HG02943 (cell line): Measurements from ENCODE around the gene SLC6A3.

Experiments used
- ATAC-seq: cut with Tn5 transposase; IDR thresholded peaks from one replicate; pipeline ENCODE4 v1.9.1; 2021; ENCODE audit warnings: mild to moderate bottlenecking, low read depth, moderate library complexity; ENCODE audit not compliant: unreplicated experiment

The SLC6A3 gene

GRCh38 chr5:1392261-1392660, 53.0 kb downstream of the SLC6A3 start:
- no peak for ATAC-seq

- no peak for ATAC-seq
These were observed 53.5 kb downstream of the SLC6A3 start for GRCh38 chr5:1391691-1392090.

- no peak for ATAC-seq
These were observed 54.2 kb downstream of the SLC6A3 start for GRCh38 chr5:1390861-1391600.

- no peak for ATAC-seq
These were observed 54.9 kb downstream of the SLC6A3 start for GRCh38 chr5:1390333-1390732.

- ATAC-seq, result no peak
These were observed 56.8 kb downstream of the SLC6A3 start for GRCh38 chr5:1388383-1388967.

GRCh38 chr5:1387876-1388275, 57.4 kb downstream of the SLC6A3 start:
- ATAC-seq, result no peak

GRCh38 chr5:1387059-1387755, 58.0 kb downstream of the SLC6A3 start:
- ATAC-seq, result no peak

- ATAC-seq, result peak; percentile 43
These were observed 58.9 kb downstream of the SLC6A3 start for GRCh38 chr5:1386274-1386717.

GRCh38 chr5:1385395-1386273, 59.6 kb downstream of the SLC6A3 start:
- peak; percentile 84 for ATAC-seq

- ATAC-seq, result no peak
These were observed 60.7 kb downstream of the SLC6A3 start for GRCh38 chr5:1384521-1384920.

GRCh38 chr5:1383886-1384401, 61.3 kb downstream of the SLC6A3 start:
- ATAC-seq, result no peak

GRCh38 chr5:1383344-1383743, 61.9 kb downstream of the SLC6A3 start:
- no peak for ATAC-seq

- ATAC-seq, result no peak
These were observed 63.0 kb downstream of the SLC6A3 start for GRCh38 chr5:1382248-1382700.

- ATAC-seq, result no peak
These were observed 63.6 kb downstream of the SLC6A3 start for GRCh38 chr5:1381370-1382247.

GRCh38 chr5:1380910-1381309, 64.3 kb downstream of the SLC6A3 start:
- no peak for ATAC-seq

- ATAC-seq, result peak; percentile 72
These were observed 65.0 kb downstream of the SLC6A3 start for GRCh38 chr5:1380011-1380817.

GRCh38 chr5:1378866-1379659, 66.2 kb downstream of the SLC6A3 start:
- no peak for ATAC-seq

- no peak for ATAC-seq
These were observed 67.1 kb downstream of the SLC6A3 start for GRCh38 chr5:1378096-1378495.
